Activated naive CD4-positive, alpha-beta T cell treated with anti-CD3 and anti-CD28 coated beads, Interleukin-2, amount 50 U/mL, for 16 hours (primary cell): ENCODE measurements around the gene CHIC2.
"Not testable (repeated sequence)": the region's sequence is repeated elsewhere in the genome, so short reads cannot be mapped to it uniquely, and the experiment has no call there.

Source experiments
- DNase-seq: peaks from one replicate; pipeline ENCODE4 v3.0.0-alpha.2; 2020

The CHIC2 gene

GRCh38 chr4:54064317-54065111 is at the start of gene CHIC2:
CHIC2 (minus strand) TSS chr4:54064605; CDS start chr4:54064300, 305 bp downstream.
- DNase-seq: peak; percentile 97

GRCh38 chr4:54113206-54113605 is 48.8 kb upstream of the CHIC2 start:
- not testable (repeated sequence) for DNase-seq

- DNase-seq: no peak
These were observed 45.6 kb upstream of the CHIC2 start for GRCh38 chr4:54110019-54110416.

- no peak for DNase-seq
These were observed 45.0 kb upstream of the CHIC2 start for GRCh38 chr4:54109241-54110018.

GRCh38 chr4:54107951-54108748 is 43.7 kb upstream of the CHIC2 start:
- DNase-seq: no peak

GRCh38 chr4:54104907-54105306 is 40.5 kb upstream of the CHIC2 start:
- DNase-seq: no peak

GRCh38 chr4:54103190-54103574 is 38.8 kb upstream of the CHIC2 start:
- no peak for DNase-seq

- no peak for DNase-seq
These were observed 38.2 kb upstream of the CHIC2 start for GRCh38 chr4:54102531-54103106.

- DNase-seq: no peak
These were observed 37.0 kb upstream of the CHIC2 start for GRCh38 chr4:54101190-54102041.

GRCh38 chr4:54100595-54101189 is 36.3 kb upstream of the CHIC2 start:
- DNase-seq: no peak

GRCh38 chr4:54099748-54100574 is 35.6 kb upstream of the CHIC2 start, which contains the start of gene GSX2:
GSX2 (plus strand) TSS chr4:54100163; CDS start chr4:54100345, 182 bp downstream.
- no peak for DNase-seq

GRCh38 chr4:54099287-54099747 is 34.9 kb upstream of the CHIC2 start:
- no peak for DNase-seq

- DNase-seq: no peak
These were observed 34.0 kb upstream of the CHIC2 start for GRCh38 chr4:54098375-54098774.

- no peak for DNase-seq
These were observed 32.7 kb upstream of the CHIC2 start for GRCh38 chr4:54097152-54097551.

- no peak for DNase-seq
These were observed 32.0 kb upstream of the CHIC2 start for GRCh38 chr4:54096295-54096962.

- DNase-seq: no peak
These were observed 30.9 kb upstream of the CHIC2 start for GRCh38 chr4:54095110-54095825.

GRCh38 chr4:54094451-54094850 is 30.0 kb upstream of the CHIC2 start:
- DNase-seq: no peak

GRCh38 chr4:54093324-54094240 is 29.2 kb upstream of the CHIC2 start:
- DNase-seq: peak; percentile 56
